DMS53 treated with DMSO at 0.1 percent for 48 hours (cell line): ENCODE data around the gene TMTC4.

Experiments used
- DNase-seq: peaks from one replicate; lab custom pipeline; 2025; ENCODE audit not compliant: unreplicated experiment; lab: John Stamatoyannopoulos, UW

TMTC4 gene

GRCh38 chr13:100668408-100668807 is 6.2 kb downstream of the TMTC4 start:
- no peak for DNase-seq

GRCh38 chr13:100667894-100668293 is 6.7 kb downstream of the TMTC4 start:
- DNase-seq: no peak

GRCh38 chr13:100666124-100666523 is 8.5 kb downstream of the TMTC4 start:
- DNase-seq: no peak

GRCh38 chr13:100665403-100665802 is 9.2 kb downstream of the TMTC4 start:
- DNase-seq: no peak

- no peak for DNase-seq
These were observed 10.3 kb downstream of the TMTC4 start for GRCh38 chr13:100664171-100664900.

GRCh38 chr13:100662468-100663211 is 12.0 kb downstream of the TMTC4 start:
- no peak for DNase-seq

- DNase-seq: no peak
These were observed 13.8 kb downstream of the TMTC4 start for GRCh38 chr13:100660761-100661160.

- no peak for DNase-seq
These were observed 15.0 kb downstream of the TMTC4 start for GRCh38 chr13:100659578-100659977.

- no peak for DNase-seq
These were observed 16.2 kb downstream of the TMTC4 start for GRCh38 chr13:100658363-100658762.

GRCh38 chr13:100657881-100658315 is 16.7 kb downstream of the TMTC4 start:
- DNase-seq: no peak

- no peak for DNase-seq
These were observed 22.1 kb downstream of the TMTC4 start for GRCh38 chr13:100652510-100652909.

- DNase-seq: no peak
These were observed 24.3 kb downstream of the TMTC4 start for GRCh38 chr13:100650326-100650725.

- no peak for DNase-seq
These were observed 26.2 kb downstream of the TMTC4 start for GRCh38 chr13:100648354-100648753.

GRCh38 chr13:100646871-100647270 is 27.7 kb downstream of the TMTC4 start:
- no peak for DNase-seq

GRCh38 chr13:100646030-100646673 is 28.4 kb downstream of the TMTC4 start:
- no peak for DNase-seq

GRCh38 chr13:100645382-100645781 is 29.2 kb downstream of the TMTC4 start:
- DNase-seq: no peak

GRCh38 chr13:100644371-100644770 is 30.2 kb downstream of the TMTC4 start:
- no peak for DNase-seq

- DNase-seq: no peak
These were observed 36.8 kb downstream of the TMTC4 start for GRCh38 chr13:100637796-100638195.

- no peak for DNase-seq
These were observed 37.2 kb downstream of the TMTC4 start for GRCh38 chr13:100637380-100637779.

GRCh38 chr13:100636441-100636840 is 38.2 kb downstream of the TMTC4 start:
- no peak for DNase-seq

GRCh38 chr13:100636004-100636403 is 38.6 kb downstream of the TMTC4 start:
- no peak for DNase-seq

- DNase-seq: no peak
These were observed 39.9 kb downstream of the TMTC4 start for GRCh38 chr13:100634696-100635095.
